Measurements from ENCODE around the gene GLS. TPM values are rescaled to one million over a fixed set of nuclear protein-coding genes. Genes with fewer than 3 reads are reported as not detected.
"Not testable (repeated sequence)": the region's sequence is repeated elsewhere in the genome, so short reads cannot be mapped to it uniquely, and the experiment has no call there.

The GLS gene
- total RNA-seq, 3 donors from 2014 or later (not counting 1 experiment from before 2014, with no cell fraction given): 279 to 322 (median 285) TPM

DNA sequence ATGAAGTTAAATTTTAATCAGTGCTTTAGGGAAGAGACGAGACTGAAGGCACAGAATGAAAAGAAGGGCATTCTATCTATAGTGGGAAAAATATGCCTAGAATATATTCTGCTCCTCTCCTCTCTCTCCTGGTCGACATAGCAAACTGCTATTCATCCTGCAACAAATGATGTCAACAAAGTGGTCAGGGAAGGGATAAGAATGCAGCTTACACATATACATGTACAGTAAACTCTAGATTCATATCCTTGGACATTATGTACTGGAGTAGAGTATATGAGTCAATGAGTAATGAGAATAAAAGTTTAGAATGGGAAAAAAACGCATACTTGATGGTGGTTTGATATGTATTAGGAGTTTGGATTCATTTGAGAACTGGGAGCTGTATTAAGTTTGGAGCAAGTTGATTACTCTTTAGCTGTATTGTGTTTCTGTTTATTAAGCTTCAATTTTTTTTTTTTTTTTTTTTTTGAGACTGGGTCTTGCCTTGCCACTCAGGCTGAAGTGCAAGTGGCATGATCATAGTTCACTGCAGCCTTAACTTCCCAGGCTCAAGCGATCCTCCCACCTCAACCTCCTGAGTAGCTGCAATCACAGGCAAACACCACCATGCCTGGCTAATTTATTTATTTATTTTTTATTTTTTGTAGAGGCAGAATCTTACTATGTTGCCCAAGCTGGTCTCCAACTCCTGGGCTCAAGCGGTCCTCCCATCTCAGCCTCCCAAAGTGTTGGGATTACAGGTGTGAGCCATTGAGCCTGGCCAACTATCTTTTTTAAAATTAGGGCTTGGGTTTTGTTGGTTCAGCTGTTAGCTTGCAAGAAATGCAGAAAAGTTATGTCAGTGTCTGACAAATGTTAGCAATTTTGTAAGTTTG, 79.5 kb downstream of the GLS start:
- H3K27ac ChIP-seq (ENCODE audit: low read length): no peak overlapping the region
- no peak for ATAC-seq
- peaks cover 24 to 44% of the 10 kb centered on the region in 2 donors for H3K4me1 Mint-ChIP-seq
- H3K9me3 Mint-ChIP-seq: no peaks in the 10 kb centered on the region
- no peaks in the 10 kb centered on the region for H3K9me3 ChIP-seq (ENCODE audit: control insufficient read depth, insufficient read depth, low read length)
- no peak for DNase-seq
- peak overlapping the region; percentile 39 to 84 for H3K27ac Mint-ChIP-seq
- no peak overlapping the region for H3K4me3 Mint-ChIP-seq
- H3K4me3 ChIP-seq (ENCODE audit: low read length): no peak overlapping the region
- TF ChIP-seq, protein P1, sequence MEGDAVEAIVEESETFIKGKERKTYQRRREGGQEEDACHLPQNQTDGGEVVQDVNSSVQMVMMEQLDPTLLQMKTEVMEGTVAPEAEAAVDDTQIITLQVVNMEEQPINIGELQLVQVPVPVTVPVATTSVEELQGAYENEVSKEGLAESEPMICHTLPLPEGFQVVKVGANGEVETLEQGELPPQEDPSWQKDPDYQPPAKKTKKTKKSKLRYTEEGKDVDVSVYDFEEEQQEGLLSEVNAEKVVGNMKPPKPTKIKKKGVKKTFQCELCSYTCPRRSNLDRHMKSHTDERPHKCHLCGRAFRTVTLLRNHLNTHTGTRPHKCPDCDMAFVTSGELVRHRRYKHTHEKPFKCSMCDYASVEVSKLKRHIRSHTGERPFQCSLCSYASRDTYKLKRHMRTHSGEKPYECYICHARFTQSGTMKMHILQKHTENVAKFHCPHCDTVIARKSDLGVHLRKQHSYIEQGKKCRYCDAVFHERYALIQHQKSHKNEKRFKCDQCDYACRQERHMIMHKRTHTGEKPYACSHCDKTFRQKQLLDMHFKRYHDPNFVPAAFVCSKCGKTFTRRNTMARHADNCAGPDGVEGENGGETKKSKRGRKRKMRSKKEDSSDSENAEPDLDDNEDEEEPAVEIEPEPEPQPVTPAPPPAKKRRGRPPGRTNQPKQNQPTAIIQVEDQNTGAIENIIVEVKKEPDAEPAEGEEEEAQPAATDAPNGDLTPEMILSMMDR (IDR thresholded peaks at IDR 0.05): no peak
- H3K36me3 ChIP-seq (ENCODE audit: control insufficient read depth, insufficient read depth, low read length): peaks cover 36% of the 10 kb centered on the region
- intact Hi-C loops (cut with micrococcal nuclease): no loop called here
- H3K36me3 Mint-ChIP-seq: peaks cover 8% of the 10 kb centered on the region
- H3K27me3 Mint-ChIP-seq (ENCODE audit: low read depth in 2 of 2): no peaks in the 10 kb centered on the region
- peaks cover 4% of the 10 kb centered on the region for H3K4me1 ChIP-seq (ENCODE audit: control insufficient read depth, insufficient read depth, low read length)
- H3K27me3 ChIP-seq (ENCODE audit: control insufficient read depth, insufficient read depth, low read length): no peaks in the 10 kb centered on the region
- 92% methylated on average over 3 of the region's 5 CpGs for WGBS (ENCODE audit: insufficient coverage)

DNA sequence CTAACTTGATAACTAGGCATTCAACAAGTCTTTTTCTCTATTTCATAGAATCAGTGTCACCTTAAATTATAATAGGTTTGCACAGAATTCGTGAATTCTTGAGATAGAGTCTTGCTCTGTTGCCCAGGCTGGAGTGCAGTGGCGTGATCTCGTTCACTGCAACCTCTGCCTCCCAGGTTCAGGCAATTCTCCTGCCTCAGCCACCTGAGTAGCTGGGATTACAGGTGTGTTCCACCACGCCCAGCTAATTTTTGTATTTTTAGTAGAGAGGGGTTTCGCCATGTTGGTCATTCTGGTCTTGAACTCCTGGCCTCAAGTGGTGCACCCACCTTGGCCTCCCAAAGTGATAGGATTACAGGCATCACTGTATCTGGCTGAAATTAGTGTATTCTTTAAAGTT, 80.5 kb downstream of the GLS start:
- H3K27me3 Mint-ChIP-seq (ENCODE audit: low read depth in 2 of 2); H3K9me3 Mint-ChIP-seq; intact Hi-C loops (cut with micrococcal nuclease); DNase-seq; H3K4me1 ChIP-seq (ENCODE audit: control insufficient read depth, insufficient read depth, low read length); ATAC-seq; H3K36me3 Mint-ChIP-seq; H3K27me3 ChIP-seq (ENCODE audit: control insufficient read depth, insufficient read depth, low read length); H3K4me3 ChIP-seq (ENCODE audit: low read length); H3K9me3 ChIP-seq (ENCODE audit: control insufficient read depth, insufficient read depth, low read length); H3K4me3 Mint-ChIP-seq; H3K27ac ChIP-seq (ENCODE audit: low read length): not testable (repeated sequence)
- peak overlapping the region; percentile 39 to 84 for H3K27ac Mint-ChIP-seq
- 96% methylated on average over 5 of the region's 5 CpGs for WGBS (ENCODE audit: insufficient coverage)
- peaks cover 45% of the 10 kb centered on the region for H3K36me3 ChIP-seq (ENCODE audit: control insufficient read depth, insufficient read depth, low read length)
- H3K4me1 Mint-ChIP-seq: peaks cover 20 to 41% of the 10 kb centered on the region in 2 donors

DNA sequence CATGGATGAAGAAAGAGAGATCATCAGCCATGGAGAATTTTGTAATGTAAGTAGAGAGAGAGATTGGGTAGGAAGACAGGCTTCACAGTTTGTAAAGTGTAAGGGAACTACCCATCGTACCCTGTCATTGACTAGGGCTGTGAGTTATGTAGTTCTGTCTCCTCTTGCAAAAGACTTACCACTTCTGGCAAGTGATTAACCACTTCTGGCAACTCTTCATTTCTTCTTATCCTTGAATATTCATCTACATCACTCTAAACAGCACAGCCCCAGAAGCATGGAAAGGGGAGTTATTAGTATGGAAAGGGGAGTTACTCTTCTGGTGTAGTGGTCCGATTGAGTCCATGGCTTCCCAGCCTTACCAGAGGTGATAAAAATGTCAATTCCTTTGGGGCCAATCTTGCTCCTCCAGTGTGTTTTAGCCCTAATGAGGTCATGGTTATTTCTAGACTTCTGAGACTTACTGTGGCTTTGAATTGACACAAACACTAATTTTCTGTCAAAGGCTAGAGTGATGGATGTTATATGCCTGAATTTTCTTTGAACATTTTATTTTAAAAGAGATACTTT, 81.4 kb downstream of the GLS start:
- Histone ChIP-seq H3K4me3 (ENCODE audit: low read length) (no peak overlapping the region), H3K27ac (ENCODE audit: low read length) (no peak overlapping the region), H3K9me3 (ENCODE audit: control insufficient read depth, insufficient read depth, low read length) (no peaks in the 10 kb centered on the region), H3K27me3 (ENCODE audit: control insufficient read depth, insufficient read depth, low read length) (no peaks in the 10 kb centered on the region), H3K36me3 (ENCODE audit: control insufficient read depth, insufficient read depth, low read length) (peaks cover 52% of the 10 kb centered on the region), H3K4me1 (ENCODE audit: control insufficient read depth, insufficient read depth, low read length) (peaks cover 4% of the 10 kb centered on the region)
- ATAC-seq (no peak), DNase-seq (no peak)
- intact Hi-C loops (cut with micrococcal nuclease): no loop called here
- Mint-ChIP-seq H3K9me3 (no peaks in the 10 kb centered on the region), H3K27me3 (ENCODE audit: low read depth in 2 of 2) (no peaks in the 10 kb centered on the region), H3K4me1 (peaks cover 20 to 39% of the 10 kb centered on the region in 2 donors), H3K27ac (peak overlapping the region; percentile 58 to 84), H3K4me3 (no peak overlapping the region), H3K36me3 (peaks cover 14% of the 10 kb centered on the region)
- TF ChIP-seq, protein P1 (IDR thresholded peaks at IDR 0.05): no peak
- WGBS (ENCODE audit: insufficient coverage): 82% methylated on average over 2 of the region's 2 CpGs

DNA sequence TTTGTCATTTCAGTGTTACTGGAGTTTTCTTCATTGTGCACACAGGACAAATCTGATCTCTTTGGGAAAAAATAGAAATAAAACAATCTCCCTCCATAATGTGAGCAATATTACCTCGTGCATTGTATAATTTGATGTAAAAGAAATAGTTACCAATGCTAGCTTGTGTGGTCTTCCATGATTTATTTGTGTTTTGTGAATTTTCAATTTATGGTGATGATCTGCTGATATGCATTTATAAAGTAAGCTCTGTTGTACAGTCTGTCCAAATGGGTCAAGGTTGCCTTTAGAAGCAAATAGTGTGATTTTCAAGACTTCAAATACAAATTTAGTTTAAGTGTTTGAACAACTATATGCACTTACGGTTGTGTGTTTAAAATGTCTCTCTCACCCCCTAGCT, 82.5 kb downstream of the GLS start:
- intact Hi-C loops (cut with micrococcal nuclease): no loop called here
- H3K4me1 Mint-ChIP-seq: peaks cover 19 to 38% of the 10 kb centered on the region in 2 donors
- TF ChIP-seq, protein P1 (IDR thresholded peaks at IDR 0.05): no peak
- DNase-seq: no peak
- ATAC-seq: no peak
- Histone ChIP-seq H3K36me3 (ENCODE audit: control insufficient read depth, insufficient read depth, low read length) (peaks cover 62% of the 10 kb centered on the region), H3K9me3 (ENCODE audit: control insufficient read depth, insufficient read depth, low read length) (no peaks in the 10 kb centered on the region), H3K27me3 (ENCODE audit: control insufficient read depth, insufficient read depth, low read length) (no peaks in the 10 kb centered on the region), H3K27ac (ENCODE audit: low read length) (no peak overlapping the region), H3K4me1 (ENCODE audit: control insufficient read depth, insufficient read depth, low read length) (peaks cover 4% of the 10 kb centered on the region), H3K4me3 (ENCODE audit: low read length) (no peak overlapping the region)
- no CpG with 5 or more reads among the region's 2 CpGs for WGBS (ENCODE audit: insufficient coverage)
- H3K9me3 Mint-ChIP-seq: no peaks in the 10 kb centered on the region
- H3K27me3 Mint-ChIP-seq (ENCODE audit: low read depth in 2 of 2): no peaks in the 10 kb centered on the region
- H3K36me3 Mint-ChIP-seq: peaks cover 19% of the 10 kb centered on the region
- no peak overlapping the region for H3K4me3 Mint-ChIP-seq
- H3K27ac Mint-ChIP-seq: peak overlapping the region; percentile 15 to 84
